ENCODE measurements around the gene H2AZ1.

The H2AZ1 gene

GRCh38 chr4:99945718-99946355 lies 4.2 kb downstream of the H2AZ1 start:
- DNase-seq, result no peak

- no peak for DNase-seq
Observed at GRCh38 chr4:99943904-99944437, 6.1 kb downstream of the H2AZ1 start.

GRCh38 chr4:99938243-99938753 lies 11.8 kb downstream of the H2AZ1 start:
- DNase-seq, result no peak

GRCh38 chr4:99934891-99935290 lies 15.2 kb downstream of the H2AZ1 start:
- DNase-seq, result no peak

GRCh38 chr4:99927566-99927965 lies 22.5 kb downstream of the H2AZ1 start:
- no peak for DNase-seq

- DNase-seq, result no peak
Observed at GRCh38 chr4:99921174-99921573, 28.9 kb downstream of the H2AZ1 start.

- no peak for DNase-seq
Observed at GRCh38 chr4:99918656-99919055, 31.4 kb downstream of the H2AZ1 start.

- DNase-seq, result no peak
Observed at GRCh38 chr4:99917575-99917974, 32.5 kb downstream of the H2AZ1 start.

GRCh38 chr4:99915449-99915848 lies 34.6 kb downstream of the H2AZ1 start:
- DNase-seq, result no peak

All from DMS79 (cell line).